Parathyroid adenoma (tissue), 2 donors: ENCODE data around the gene ERVH48-1.

Experiments used
- H2AFZ ChIP-seq: fragments of 300-600 bp; sonication (generic); one replicate; pipeline ENCODE4 v1.7.0; 2017; ENCODE audit warnings: antibody characterized with exemption, mild to moderate bottlenecking
- H3K27ac ChIP-seq: fragments of 300-600 bp; sonication (generic); one replicate; pipeline ENCODE4 v1.7.0; 2017
- H3K27me3 ChIP-seq: fragments of 300-600 bp; sonication (generic); one replicate; pipeline ENCODE4 v1.7.0; 2017; ENCODE audit warnings: low read length; ENCODE audit not compliant: control insufficient read depth, insufficient read depth
- H3K36me3 ChIP-seq: fragments of 300-600 bp; sonication (generic); one replicate; pipeline ENCODE4 v1.7.0; 2017; ENCODE audit warnings: low read length; ENCODE audit not compliant: control insufficient read depth, insufficient read depth
- H3K4me1 ChIP-seq: fragments of 300-600 bp; sonication (generic); one replicate; pipeline ENCODE4 v1.7.0; 2017; ENCODE audit warnings: control low read depth
- H3K4me2 ChIP-seq: fragments of 300-600 bp; sonication (generic); one replicate; pipeline ENCODE4 v1.7.0; 2017; ENCODE audit warnings: low read length
- H3K4me3 ChIP-seq: fragments of 300-600 bp; sonication (generic); one replicate; pipeline ENCODE4 v1.7.0; 2017; ENCODE audit warnings: low read depth, low read length
- H3K79me2 ChIP-seq: fragments of 300-600 bp; sonication (generic); one replicate; pipeline ENCODE4 v1.7.0; 2017; ENCODE audit warnings: control low read depth
- H3K9ac ChIP-seq: fragments of 300-600 bp; sonication (generic); one replicate; pipeline ENCODE4 v1.7.0; 2017; ENCODE audit warnings: mild to moderate bottlenecking
- H3K9me3 ChIP-seq: fragments of 300-600 bp; sonication (generic); one replicate; pipeline ENCODE4 v1.7.0; 2017; ENCODE audit warnings: low read length; ENCODE audit not compliant: control insufficient read depth
- CTCF ChIP-seq: fragments of 300-600 bp; sonication (generic); IDR thresholded peaks from one replicate; pipeline ENCODE4 v1.7.0; 2017; ENCODE audit warnings: antibody characterized with exemption, mild to moderate bottlenecking
- donor health status: primary hyperparathyroidism.

The ERVH48-1 gene

GRCh38 chr21:42925114-42925926, at the start of gene ERVH48-1:
TSS of gene ERVH48-1 (minus strand) at chr21:42925630. CDS start at chr21:42919006, 6,624 bp downstream.
- no peaks in the 10 kb centered on the region for H3K27me3 ChIP-seq
- H3K4me3 ChIP-seq, result no peak within 1 kb of the TSS
- H3K9me3 ChIP-seq, result no peaks in the 10 kb centered on the region
- H2AFZ ChIP-seq, result no peak within 1 kb of the TSS
- H3K9ac ChIP-seq, result no peak within 1 kb of the TSS
- no peaks in the 10 kb centered on the region for H3K4me1 ChIP-seq
- no peak within 1 kb of the TSS for H3K4me2 ChIP-seq
- TF ChIP-seq CTCF, result no peak
- H3K27ac ChIP-seq, result no peak within 1 kb of the TSS
- H3K36me3 ChIP-seq, result no peaks in the 10 kb centered on the region
- no peaks in the 10 kb centered on the region for H3K79me2 ChIP-seq

- Histone ChIP-seq H3K36me3 (no peaks in the 10 kb centered on the region), H3K9me3 (no peaks in the 10 kb centered on the region), H3K27ac (peak within 1 kb of the TSS; percentile 89), H3K4me1 (no peaks in the 10 kb centered on the region), H2AFZ (peak within 1 kb of the TSS; percentile 98), H3K4me2 (peak within 1 kb of the TSS; percentile 96), H3K79me2 (no peaks in the 10 kb centered on the region), H3K27me3 (no peaks in the 10 kb centered on the region), H3K9ac (peak within 1 kb of the TSS; percentile 28), H3K4me3 (peak within 1 kb of the TSS; percentile 72)
- no peak for TF ChIP-seq CTCF
Measured at GRCh38 chr21:42973991-42974831, 48.8 kb upstream of the ERVH48-1 start, which contains the start of gene PKNOX1. TSS of gene PKNOX1 (plus strand) at chr21:42974562. CDS start at chr21:43004382, 29,820 bp downstream.

GRCh38 chr21:42973309-42973990, 48.0 kb upstream of the ERVH48-1 start:
- Histone ChIP-seq H3K79me2 (no peaks in the 10 kb centered on the region), H3K36me3 (no peaks in the 10 kb centered on the region), H2AFZ (peak overlapping the region; percentile 98), H3K9me3 (no peaks in the 10 kb centered on the region), H3K4me1 (no peaks in the 10 kb centered on the region), H3K27me3 (no peaks in the 10 kb centered on the region), H3K4me2 (peak overlapping the region; percentile 96), H3K9ac (no peak overlapping the region), H3K4me3 (peak overlapping the region; percentile 72), H3K27ac (peak overlapping the region; percentile 82)
- TF ChIP-seq CTCF, result no peak

- no peaks in the 10 kb centered on the region for H3K4me1 ChIP-seq
- no peak overlapping the region for H3K9ac ChIP-seq
- no peak overlapping the region for H3K4me2 ChIP-seq
- no peak for TF ChIP-seq CTCF
- no peaks in the 10 kb centered on the region for H3K79me2 ChIP-seq
- peak overlapping the region; percentile 32 for H3K27ac ChIP-seq
- no peak overlapping the region for H3K4me3 ChIP-seq
- no peaks in the 10 kb centered on the region for H3K36me3 ChIP-seq
- H3K27me3 ChIP-seq, result no peaks in the 10 kb centered on the region
- H3K9me3 ChIP-seq, result no peaks in the 10 kb centered on the region
- no peak overlapping the region for H2AFZ ChIP-seq
Measured at GRCh38 chr21:42971897-42972275, 46.5 kb upstream of the ERVH48-1 start.
